GM12878 (cell line): Measurements from ENCODE around the gene STRN4. TPM values are rescaled to one million over a fixed set of nuclear protein-coding genes. Genes with fewer than 3 reads are reported as not detected.

Experiments used
- BMI1 ChIP-seq: fragments of 450-650 bp; IDR thresholded peaks from 2 replicates; pipeline ENCODE4 v1.6.1; 2016; ENCODE audit warnings: mild to moderate bottlenecking, moderate library complexity, borderline replicate concordance
- CBX3 ChIP-seq: fragments of 200-600 bp; sonication (generic); IDR thresholded peaks from 2 replicates; pipeline ENCODE4 v1.6.1; 2016; ENCODE audit warnings: low read depth, borderline replicate concordance
- CHD1 ChIP-seq: IDR thresholded peaks from 2 replicates; pipeline ENCODE4 v1.6.1; 2012; ENCODE audit warnings: low read depth, low read length, improper control_type of control experiment
- CREM ChIP-seq: IDR thresholded peaks from 2 replicates; pipeline ENCODE4 v1.6.1; 2014; ENCODE audit warnings: antibody characterized with exemption, low read depth
- EGR1 ChIP-seq, 2 experiments: IDR thresholded peaks; 1 replicate in 1 of 2; 2 replicates in 1 of 2; pipeline ENCODE4 v1.6.1; 2011 to 2012; ENCODE audit warnings: low read depth in 2 of 2, low read length in 2 of 2, borderline replicate concordance in 1 of 2, mild to moderate bottlenecking in 1 of 2, moderate library complexity in 1 of 2
- GABPA ChIP-seq: IDR thresholded peaks from 2 replicates; pipeline ENCODE4 v1.6.1; 2014; ENCODE audit warnings: antibody characterized with exemption, low read depth, mild to moderate bottlenecking, inconsistent platforms
- MEF2B ChIP-seq: fragments of 450-650 bp; IDR thresholded peaks from 2 replicates; pipeline ENCODE4 v1.6.1; 2018; ENCODE audit warnings: mild to moderate bottlenecking, moderate library complexity; ENCODE audit not compliant: partially characterized antibody, poor library complexity, severe bottlenecking
- MTA3 ChIP-seq: IDR thresholded peaks from 2 replicates; pipeline ENCODE4 v1.6.1; 2012; ENCODE audit warnings: low read length, inconsistent platforms, borderline replicate concordance
- MXI1 ChIP-seq: fragments of 150-350 bp; IDR thresholded peaks from 2 replicates; pipeline ENCODE4 v1.6.1; 2011; ENCODE audit warnings: low read depth, mild to moderate bottlenecking, inconsistent platforms, low read length, improper control_type of control experiment
- NFIC ChIP-seq: IDR thresholded peaks from 2 replicates; pipeline ENCODE4 v1.6.1; 2012; ENCODE audit warnings: low read depth, mild to moderate bottlenecking, inconsistent platforms, low read length, moderate library complexity
- NRF1 ChIP-seq: conservative IDR thresholded peaks from 2 replicates; pipeline ENCODE4 v1.6.1; 2011; ENCODE audit warnings: mild to moderate bottlenecking, low read depth, low read length, improper control_type of control experiment
- PML ChIP-seq: IDR thresholded peaks from 2 replicates; pipeline ENCODE4 v1.6.1; 2012; ENCODE audit warnings: low read length, inconsistent platforms
- POLR2A ChIP-seq: IDR thresholded peaks from 2 replicates; pipeline ENCODE4 v1.6.1; 2011; ENCODE audit warnings: low read depth, mild to moderate bottlenecking, low read length
- RB1 ChIP-seq: fragments of 450-650 bp; formaldehyde crosslinking; IDR thresholded peaks from 2 replicates; pipeline ENCODE4 v1.6.1; 2017; ENCODE audit warnings: mild to moderate bottlenecking, borderline replicate concordance
- RBBP5 ChIP-seq: fragments of 200-600 bp; sonication (generic); conservative IDR thresholded peaks from 2 replicates; pipeline ENCODE4 v1.6.1; 2016
- RELA ChIP-seq: fragments of 450-650 bp; IDR thresholded peaks from 2 replicates; pipeline ENCODE4 v1.8.0; 2014; ENCODE audit warnings: borderline replicate concordance; ENCODE audit not compliant: partially characterized antibody
- SMC3 ChIP-seq: IDR thresholded peaks from 2 replicates; pipeline ENCODE4 v1.6.1; 2011; ENCODE audit warnings: low read length, improper control_type of control experiment, borderline replicate concordance
- TARDBP ChIP-seq: IDR thresholded peaks from 2 replicates; pipeline ENCODE4 v1.6.1; 2016; ENCODE audit warnings: borderline replicate concordance
- ZNF274 ChIP-seq: IDR thresholded peaks from one replicate; pipeline ENCODE4 v1.8.0; 2011; ENCODE audit not compliant: insufficient read length, insufficient read depth
- ZNF622 ChIP-seq: fragments of 450-650 bp; IDR thresholded peaks from 2 replicates; pipeline ENCODE4 v1.6.1; 2017; ENCODE audit warnings: mild to moderate bottlenecking, inconsistent platforms
- polyA plus RNA-seq, 11 experiments: library from polyadenylated mRNA; depleted of rRNA in 4 of 11; unstranded in 6 of 11; stranded (reverse) in 5 of 11; fragments of >200 nt; fragmentation: Nextera tagmentation in 4 of 11; fragmentation: Illumina TruSeq in 1 of 11; extraction: Ambion mirVana in 4 of 11; extraction: Trizol in 1 of 11; gene quantifications; 1 replicate in 1 of 11; 2 replicates in 10 of 11; pipeline versions ENCODE4 v1.2.1 to v1.2.3, GENCODE V29; 2011 to 2016; ENCODE audit warnings: inconsistent platforms in 2 of 11, missing spikeins in 2 of 11, low read depth in 1 of 11
- total RNA-seq, 4 experiments: library from RNA; depleted of rRNA in 3 of 4; stranded (reverse); fragments of >200 nt in 3 of 4; fragmentation: Illumina TruSeq in 1 of 4; extraction: Trizol in 1 of 4; gene quantifications; 2 replicates each; pipeline versions ENCODE4 v1.2.1 to v1.2.3, GENCODE V29; 2013 to 2021
- TF ChIP-seq, protein P1 (sequence below): IDR thresholded peaks from 2 replicates; pipeline ENCODE4 v1.6.1; 2011; ENCODE audit warnings: mild to moderate bottlenecking, low read depth, low read length, moderate library complexity; ENCODE audit not compliant: insufficient replicate concordance
- TF ChIP-seq, protein P2 (sequence below): fragments of 150-350 bp; IDR thresholded peaks from 2 replicates; pipeline ENCODE4 v1.6.1; 2014; ENCODE audit warnings: mild to moderate bottlenecking, low read depth, low read length
- TF ChIP-seq, protein P3 (sequence below): fragments of 450-650 bp; formaldehyde crosslinking; IDR thresholded peaks from 2 replicates; pipeline ENCODE4 v1.4.0; 2020; ENCODE audit warnings: mild to moderate bottlenecking, moderate library complexity

STRN4 gene
- total and polyA plus RNA-seq, 10 of the 15 experiments (the other 5 are each of a cell fraction or from before 2014, with no cell fraction given) = 0.42 to 62.8 (median 22.5) TPM

DNA sequence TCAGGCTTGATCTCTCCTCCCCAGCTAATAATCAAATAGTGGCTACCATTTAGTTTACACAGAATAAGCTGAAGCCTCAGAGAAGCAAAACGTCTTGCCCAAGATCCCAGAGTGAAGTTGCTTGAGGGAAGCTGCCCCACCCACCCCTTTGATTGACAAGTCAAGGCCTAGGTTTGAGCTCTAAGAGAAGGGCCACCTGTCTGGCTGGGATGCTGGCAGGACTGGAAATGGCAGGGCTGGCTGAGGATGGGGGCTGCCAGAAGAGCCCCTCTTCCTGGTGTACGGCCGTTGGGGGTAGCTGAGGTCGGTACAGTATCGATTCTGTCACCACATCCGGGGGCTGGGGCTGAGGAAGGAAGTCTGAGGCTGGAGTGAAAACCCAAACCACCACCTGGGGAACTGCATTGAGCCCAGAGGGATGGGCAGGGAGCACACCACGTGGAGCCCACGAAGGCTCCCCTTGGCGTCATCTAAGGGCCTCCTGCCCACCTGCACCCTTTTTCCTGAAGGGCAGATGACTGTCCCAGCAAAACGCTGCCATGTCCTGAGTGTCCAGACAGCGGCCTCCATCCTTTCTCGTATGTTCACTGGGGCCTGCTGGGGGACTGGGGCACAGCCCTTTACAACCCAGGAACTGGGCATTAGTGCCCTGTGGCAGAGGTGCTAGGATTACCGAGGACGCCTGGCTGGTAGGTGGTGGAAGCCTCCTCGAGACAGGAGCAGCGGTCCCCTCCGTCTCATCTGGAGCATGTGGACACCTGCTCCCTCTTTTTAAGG, 27.9 kb downstream of the STRN4 start (continued):
- TF ChIP-seq GABPA (peak; percentile 80; the same call in 1 of the 2 replicates), MEF2B (no peak), CREM (peak; percentile 66; the same call in 1 of the 2 replicates), RB1 (no peak), CHD1 (no peak), RELA (no peak), NFIC (peak; percentile 66; the same call in 1 of the 2 replicates), ZNF274 (no peak), POLR2A (peak; percentile 39), NRF1 (no peak), CBX3 (no peak), BMI1 (no peak), ZNF622 (no peak), RBBP5 (no peak), MTA3 (peak; percentile 88; the same call in 1 of the 2 replicates), SMC3 (peak; percentile 11; the same call in 1 of the 2 replicates), TARDBP (no peak), EGR1 (IDR thresholded peaks at IDR 0.05; ENCODE audit: borderline replicate concordance in 1 of 2, low read depth in 2 of 2, low read length in 2 of 2) (peak in 1 of 2 experiments; percentile 45; a peak in 1 of 3 replicates), PML (peak; percentile 19; the same call in 1 of the 2 replicates), MXI1 (peak; percentile 78; the same call in 1 of the 2 replicates)
- TF ChIP-seq, protein P1, sequence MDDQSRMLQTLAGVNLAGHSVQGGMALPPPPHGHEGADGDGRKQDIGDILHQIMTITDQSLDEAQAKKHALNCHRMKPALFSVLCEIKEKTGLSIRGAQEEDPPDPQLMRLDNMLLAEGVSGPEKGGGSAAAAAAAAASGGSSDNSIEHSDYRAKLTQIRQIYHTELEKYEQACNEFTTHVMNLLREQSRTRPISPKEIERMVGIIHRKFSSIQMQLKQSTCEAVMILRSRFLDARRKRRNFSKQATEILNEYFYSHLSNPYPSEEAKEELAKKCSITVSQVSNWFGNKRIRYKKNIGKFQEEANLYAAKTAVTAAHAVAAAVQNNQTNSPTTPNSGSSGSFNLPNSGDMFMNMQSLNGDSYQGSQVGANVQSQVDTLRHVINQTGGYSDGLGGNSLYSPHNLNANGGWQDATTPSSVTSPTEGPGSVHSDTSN = peak; percentile 69
- TF ChIP-seq, protein P2, sequence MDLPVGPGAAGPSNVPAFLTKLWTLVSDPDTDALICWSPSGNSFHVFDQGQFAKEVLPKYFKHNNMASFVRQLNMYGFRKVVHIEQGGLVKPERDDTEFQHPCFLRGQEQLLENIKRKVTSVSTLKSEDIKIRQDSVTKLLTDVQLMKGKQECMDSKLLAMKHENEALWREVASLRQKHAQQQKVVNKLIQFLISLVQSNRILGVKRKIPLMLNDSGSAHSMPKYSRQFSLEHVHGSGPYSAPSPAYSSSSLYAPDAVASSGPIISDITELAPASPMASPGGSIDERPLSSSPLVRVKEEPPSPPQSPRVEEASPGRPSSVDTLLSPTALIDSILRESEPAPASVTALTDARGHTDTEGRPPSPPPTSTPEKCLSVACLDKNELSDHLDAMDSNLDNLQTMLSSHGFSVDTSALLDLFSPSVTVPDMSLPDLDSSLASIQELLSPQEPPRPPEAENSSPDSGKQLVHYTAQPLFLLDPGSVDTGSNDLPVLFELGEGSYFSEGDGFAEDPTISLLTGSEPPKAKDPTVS = no peak
- TF ChIP-seq, protein P3, sequence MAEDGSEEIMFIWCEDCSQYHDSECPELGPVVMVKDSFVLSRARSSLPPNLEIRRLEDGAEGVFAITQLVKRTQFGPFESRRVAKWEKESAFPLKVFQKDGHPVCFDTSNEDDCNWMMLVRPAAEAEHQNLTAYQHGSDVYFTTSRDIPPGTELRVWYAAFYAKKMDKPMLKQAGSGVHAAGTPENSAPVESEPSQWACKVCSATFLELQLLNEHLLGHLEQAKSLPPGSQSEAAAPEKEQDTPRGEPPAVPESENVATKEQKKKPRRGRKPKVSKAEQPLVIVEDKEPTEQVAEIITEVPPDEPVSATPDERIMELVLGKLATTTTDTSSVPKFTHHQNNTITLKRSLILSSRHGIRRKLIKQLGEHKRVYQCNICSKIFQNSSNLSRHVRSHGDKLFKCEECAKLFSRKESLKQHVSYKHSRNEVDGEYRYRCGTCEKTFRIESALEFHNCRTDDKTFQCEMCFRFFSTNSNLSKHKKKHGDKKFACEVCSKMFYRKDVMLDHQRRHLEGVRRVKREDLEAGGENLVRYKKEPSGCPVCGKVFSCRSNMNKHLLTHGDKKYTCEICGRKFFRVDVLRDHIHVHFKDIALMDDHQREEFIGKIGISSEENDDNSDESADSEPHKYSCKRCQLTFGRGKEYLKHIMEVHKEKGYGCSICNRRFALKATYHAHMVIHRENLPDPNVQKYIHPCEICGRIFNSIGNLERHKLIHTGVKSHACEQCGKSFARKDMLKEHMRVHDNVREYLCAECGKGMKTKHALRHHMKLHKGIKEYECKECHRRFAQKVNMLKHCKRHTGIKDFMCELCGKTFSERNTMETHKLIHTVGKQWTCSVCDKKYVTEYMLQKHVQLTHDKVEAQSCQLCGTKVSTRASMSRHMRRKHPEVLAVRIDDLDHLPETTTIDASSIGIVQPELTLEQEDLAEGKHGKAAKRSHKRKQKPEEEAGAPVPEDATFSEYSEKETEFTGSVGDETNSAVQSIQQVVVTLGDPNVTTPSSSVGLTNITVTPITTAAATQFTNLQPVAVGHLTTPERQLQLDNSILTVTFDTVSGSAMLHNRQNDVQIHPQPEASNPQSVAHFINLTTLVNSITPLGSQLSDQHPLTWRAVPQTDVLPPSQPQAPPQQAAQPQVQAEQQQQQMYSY = no peak
